ENCODE measurements around the gene ZFYVE21.

ZFYVE21 gene

DNA sequence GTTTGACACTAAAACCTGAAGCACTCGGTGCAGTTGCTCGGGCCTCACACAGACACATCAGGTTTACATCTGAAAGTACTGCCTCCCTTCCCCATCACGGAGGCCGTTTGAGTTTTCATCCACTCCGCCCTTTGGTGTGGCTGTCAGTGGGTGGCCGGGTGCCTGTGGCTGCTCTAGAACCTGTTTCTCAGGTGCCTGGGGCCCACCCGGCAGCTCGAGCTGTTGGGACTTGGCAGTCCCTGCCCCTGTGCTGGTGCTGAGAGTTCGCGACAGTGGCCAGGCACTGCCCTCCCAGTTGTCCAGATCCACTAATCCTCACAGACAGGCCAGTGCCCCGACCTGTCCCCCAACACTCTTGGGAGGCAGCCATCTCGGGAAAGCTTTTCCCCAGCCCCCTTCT lies 22.7 kb upstream of the ZFYVE21 start:
- no peak for DNase-seq

DNA sequence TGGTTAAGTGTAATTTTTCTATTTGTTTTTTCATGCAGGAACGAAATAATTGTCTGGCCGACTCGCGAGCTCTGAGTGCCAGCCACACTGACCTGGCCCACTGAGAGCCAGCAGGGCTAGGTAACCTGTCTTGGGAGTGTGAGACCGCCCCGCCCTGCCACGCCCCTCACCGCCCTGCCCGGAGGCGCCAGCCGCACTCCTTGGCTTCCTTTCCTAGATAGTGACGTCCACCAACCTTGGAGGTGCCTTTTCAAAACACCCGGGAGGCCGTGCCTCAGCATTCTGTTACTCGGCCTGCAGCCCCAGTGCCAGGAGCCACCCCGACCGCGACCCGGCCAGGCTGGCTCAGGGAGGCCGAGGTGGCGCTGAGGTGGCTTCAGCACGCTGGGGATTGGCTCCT lies 22.1 kb upstream of the ZFYVE21 start:
- no peak for DNase-seq

DNA sequence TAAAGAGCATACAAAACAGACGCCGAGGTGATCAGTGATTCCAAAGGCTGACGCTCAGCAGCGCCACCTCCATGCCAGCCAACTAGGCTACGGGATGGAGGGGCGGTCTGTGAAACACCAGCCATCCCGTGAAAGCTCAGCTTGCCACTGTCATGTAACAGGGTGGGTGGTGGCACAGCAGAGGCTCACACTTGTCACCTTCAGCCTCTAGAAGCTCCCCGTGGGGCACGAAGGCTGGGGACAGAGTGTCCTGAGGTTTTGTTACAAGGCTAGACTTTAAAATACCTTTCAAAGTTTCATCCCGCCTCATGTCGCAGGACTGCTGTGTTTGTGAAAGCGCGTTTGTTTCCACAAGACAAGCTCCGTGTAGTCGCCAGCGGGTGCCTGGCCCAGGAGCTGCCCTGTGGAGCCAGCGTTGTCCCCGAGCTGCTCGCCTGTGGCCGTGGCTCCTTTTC lies 21.0 kb upstream of the ZFYVE21 start:
- DNase-seq = no peak

DNA sequence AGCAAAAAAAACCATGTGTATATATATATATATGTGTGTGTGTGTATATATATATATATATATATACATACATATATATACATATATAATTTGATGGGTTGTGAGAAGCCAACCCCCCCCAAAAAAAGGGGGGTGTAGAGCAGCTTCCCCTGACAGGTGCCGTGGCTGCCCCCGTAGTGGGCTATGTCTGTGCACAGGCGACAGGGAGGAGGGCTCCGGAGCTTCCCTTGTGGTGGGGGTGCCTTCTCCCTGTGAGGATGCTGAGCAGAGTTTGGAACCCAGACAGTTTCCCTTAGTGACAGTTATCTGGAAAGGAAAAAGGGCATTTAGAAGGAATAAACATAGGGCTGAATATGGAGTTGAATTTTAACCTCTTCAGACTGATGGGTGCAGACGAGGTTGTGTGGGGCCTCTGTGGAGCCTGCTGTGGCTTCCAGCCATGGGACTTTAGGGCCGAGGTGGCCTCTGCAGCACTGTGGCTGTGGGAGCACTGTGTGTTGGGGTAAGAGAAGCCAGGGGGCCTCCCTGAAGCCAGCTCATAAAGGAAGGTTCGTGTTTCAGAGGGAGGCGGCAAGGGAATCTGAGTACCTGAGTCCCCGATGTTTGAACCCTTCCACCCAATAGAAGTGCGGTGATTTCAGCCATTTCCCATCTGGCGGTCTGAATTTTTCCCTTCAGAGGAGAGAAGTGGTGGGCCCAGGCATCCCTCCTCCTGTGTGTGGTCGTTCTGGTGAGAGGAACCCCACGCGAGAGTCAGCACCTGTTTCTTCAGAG lies 20.1 kb upstream of the ZFYVE21 start:
- DNase-seq = no peak

DNA sequence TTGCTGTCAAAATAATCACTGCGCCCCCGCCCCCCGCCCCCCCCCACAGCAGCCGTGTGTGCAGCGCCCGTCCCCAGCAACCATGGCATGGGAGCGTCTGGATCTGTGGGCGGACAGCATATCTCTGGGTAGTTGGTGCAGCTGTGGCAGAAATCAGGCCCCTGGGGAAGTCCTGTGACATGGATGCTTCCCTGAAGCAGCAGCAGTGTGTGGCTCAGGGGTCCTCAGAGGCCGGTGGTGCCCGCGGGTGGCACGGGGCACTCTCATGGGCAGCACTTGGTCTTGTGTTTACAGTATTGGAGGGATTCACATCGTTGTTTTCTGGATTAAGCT lies 19.6 kb upstream of the ZFYVE21 start:
- peak; percentile 39 for DNase-seq

DNA sequence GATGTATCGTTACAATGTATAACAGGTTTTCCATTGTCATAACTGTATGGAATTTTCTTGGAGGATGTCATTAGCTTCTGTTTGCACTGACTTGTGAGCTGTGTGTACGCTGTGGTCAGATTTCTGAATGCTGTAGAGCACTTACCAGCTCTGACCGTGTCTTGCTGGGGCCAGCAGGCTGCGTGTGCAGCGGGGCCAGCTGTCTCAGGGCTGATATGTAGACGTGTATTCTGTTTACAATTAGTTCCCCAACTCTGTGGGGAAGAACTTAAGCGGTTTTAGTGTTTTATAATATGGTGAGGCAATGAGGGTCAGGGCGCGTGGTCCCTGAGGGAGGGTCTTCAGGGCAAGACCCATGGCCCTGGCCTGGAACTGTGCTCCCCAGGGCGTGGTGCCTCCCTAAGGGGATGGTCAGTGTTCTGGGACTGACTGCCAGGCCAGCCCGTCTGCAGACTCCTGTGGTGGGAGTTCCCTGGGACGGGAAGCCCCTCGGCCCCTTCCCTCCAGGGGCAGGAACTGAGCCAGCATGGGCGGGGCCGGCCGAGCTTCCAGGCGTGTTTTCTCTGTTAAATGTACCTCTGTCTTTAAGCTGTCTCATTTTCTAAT lies 19.0 kb upstream of the ZFYVE21 start:
- peak; percentile 39 for DNase-seq

DNA sequence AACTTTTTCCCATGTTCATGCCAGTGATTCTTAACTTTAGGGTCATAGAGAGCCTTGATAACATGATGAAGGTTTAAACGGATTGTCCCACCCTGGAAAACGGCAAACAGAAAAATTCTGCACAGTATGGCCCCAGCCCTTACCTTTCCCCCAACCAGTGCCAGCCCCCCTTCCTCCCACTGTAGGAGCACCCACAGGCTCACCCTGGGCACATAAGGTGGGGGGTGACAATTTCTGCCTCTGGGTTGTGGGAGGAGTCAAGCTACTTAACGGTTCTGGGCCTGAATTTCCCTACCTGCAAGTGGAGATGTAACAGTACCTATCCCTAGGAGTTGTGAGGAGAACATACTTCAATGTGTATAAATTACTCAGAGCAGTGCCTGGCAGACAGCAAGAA lies 18.4 kb upstream of the ZFYVE21 start:
- DNase-seq = no peak

DNA sequence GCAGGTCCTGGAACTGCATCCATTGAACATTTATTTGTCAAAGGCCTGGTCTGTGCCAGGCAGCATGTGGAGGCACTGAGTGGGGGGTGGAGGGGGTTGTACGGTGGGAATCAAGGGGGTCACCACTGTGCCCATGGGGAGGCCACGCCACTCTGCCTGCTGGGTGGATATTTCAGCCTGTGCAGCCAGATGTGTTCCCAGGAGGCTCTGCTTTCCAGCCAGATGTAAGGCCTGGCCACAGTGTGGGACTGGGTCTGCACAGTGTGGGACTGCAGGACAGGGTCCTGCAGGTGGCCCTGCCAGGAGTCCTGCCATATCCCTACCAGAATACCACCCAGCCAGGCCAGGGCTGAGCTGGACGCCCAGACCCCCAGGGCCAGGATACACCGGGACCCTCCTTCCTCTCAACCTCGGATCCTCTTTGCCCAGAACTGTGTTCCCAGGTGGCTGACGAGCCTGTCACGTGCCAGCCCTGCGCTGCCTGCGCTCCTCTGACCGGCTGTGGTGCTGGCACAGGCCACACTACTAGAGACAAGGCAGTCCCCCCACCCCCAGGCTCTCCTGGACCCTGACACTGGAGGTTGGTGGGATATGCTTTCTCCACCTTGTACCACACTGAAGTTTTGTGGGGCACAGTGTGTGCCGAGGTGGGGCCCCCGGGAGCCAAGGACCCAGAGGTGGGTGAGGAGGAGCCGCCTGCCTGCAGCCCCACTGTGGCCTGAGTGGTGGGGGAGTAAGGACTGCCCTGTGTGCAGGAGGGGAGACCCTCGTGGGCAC lies 17.8 kb upstream of the ZFYVE21 start:
- DNase-seq = no peak

DNA sequence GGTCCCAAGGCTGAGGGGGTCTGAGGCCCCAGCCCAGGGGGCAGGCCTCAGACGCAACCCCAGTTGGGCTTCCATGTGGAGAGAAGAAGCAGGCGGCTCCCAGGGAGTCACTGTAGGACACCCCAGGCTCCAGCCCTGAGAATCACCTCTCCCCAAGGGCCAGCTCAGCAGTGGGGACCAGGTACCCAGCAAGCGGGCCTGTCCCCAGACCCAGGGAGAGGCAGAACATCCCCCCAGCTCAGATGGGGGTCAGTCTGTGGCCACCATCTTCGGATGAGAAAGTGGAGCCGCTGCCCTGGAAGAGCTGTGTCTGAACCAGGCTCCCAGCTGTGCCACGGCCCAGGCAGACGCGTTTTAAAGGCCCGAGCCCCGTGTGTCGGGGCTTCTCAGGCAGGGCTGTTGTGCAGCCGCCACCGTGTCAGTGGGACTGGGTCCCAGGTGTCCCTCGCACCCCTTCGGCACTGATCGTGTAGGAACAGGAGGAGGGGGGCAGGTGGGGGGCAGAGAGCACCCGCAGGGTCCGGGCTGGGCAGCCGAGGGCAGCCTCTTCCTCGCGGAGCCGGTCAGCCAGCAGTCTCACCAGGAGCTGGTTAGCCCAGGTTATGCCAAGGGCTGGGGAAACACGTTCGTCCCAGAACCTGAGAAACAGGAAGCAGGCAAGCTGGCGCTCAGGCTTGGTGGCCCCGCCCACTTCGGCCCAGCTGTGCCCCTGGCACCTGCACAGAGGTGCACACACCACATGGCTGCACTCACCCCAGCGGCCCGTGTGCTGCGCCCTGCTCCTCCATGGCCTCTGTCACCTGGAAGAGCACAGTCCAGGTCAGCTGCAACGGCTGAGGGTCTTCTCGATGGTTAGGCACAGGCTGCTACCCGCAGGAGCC lies 17.0 kb upstream of the ZFYVE21 start:
- DNase-seq = no peak

DNA sequence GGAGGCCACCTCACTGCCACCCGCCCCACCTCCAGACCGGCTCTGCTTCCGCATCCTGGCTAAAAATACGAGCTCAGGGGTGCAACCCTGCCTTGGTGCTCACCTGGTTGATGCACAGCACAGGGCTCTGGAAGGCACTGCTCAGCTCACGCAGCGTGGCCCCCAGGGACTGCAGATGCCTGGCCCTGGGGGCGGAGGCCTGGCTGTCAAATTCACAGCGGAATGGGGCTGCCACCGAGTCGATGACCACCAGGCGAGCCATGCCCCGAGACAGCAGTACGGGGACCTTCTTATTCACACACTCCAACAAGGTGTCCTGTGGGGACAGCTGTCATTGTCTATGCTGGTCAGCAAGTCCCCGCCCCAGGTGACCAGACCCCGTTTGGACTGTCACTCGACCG lies 16.3 kb upstream of the ZFYVE21 start:
- DNase-seq = no peak

DNA sequence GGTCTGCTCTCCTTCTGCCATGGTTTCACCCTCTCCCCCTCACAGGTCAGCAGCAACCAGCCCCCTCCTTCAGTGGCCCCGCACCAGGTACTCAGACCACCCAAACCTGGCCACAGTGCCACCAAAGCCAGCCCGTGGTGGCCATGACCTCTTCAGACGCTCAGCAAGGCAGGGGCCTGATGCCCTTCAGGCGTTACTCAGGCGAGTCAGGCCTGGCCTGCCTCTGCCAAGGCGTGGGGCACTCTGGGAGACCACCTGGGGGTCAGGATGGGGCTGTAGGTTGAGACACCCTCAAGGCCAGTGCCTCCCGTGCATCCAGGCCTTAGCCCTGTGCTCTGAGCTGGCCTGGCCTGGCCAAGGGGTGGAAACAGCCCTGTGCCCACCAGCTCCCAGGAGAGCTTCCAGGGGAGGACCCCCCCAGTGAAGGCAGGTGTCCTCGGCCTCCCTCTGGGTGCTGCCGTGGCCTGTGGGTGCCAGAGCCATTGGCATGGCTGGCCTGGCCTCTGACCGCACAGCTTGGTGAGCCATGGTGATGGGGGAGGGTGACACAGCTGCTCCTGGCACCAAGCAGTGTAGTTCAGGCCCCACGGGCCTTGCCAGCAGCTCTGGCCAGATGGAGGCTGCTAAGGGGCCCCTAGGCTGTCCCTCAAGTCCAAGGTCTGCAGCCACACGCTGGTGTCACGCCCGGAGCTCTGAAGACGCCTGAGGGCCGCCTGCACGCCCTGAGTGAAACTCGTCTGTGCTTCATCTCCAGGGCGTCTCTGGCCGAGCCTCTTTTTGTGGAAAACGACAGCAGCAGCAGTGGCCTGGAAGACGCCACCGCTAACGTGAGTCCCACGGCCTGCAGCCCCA lies 15.5 kb upstream of the ZFYVE21 start:
- no peak for DNase-seq

DNA sequence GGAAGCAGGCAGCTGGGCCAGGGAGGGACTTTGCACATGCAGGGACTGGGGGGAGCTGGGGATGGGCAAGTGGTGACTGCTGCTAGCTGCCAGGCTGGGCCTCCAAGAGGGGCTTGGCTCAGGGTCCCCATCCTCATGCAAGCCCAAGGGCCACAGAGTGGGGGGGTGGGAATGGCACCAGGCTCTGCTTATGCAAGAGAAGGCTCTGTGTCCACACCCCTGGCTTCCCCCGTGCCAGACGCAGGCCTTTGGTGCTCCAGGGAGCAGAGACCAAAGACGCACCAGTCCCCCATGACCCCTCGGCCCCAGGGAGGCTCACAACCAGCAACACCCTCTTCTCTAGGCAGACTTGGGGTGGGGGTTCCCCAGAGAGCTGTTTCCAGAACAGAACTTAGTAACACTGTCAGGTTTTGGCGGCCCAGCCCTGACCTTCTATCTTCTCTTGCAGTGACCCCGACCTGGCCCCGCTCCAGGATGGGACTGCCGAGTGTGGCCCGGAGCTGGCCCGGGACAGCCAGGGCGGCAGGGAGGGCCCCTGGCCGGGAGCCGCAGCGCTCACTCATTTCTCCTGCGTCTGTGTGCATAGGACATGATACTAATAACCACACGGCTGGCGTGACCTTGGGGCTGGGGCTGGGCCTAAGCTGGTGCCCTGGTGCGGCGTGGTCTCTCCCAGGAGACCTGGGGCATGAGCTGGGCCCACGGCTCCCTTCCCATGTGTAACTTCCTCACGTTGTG lies 14.7 kb upstream of the ZFYVE21 start:
- DNase-seq = no peak

DNA sequence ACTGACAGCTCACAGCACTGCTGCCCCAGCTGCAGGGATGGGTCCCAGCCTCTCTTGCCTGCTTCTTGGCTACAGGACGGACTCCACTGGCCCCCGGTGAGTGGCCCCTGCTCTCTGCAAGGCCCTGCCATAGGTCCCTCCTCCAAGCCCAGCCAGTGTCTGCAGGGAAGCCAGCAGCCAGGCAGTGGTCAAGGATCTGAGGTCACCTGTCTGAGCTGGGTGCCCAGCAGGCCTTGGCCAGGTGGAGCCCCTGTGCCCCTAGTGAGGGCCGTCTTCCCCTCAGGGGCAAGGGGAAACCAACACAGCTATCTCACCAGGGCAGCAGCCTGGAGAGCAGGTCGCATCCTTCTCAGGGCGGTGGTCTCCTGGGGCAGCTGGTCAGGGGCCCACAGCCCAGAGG lies 13.5 kb upstream of the ZFYVE21 start:
- DNase-seq = no peak

DNA sequence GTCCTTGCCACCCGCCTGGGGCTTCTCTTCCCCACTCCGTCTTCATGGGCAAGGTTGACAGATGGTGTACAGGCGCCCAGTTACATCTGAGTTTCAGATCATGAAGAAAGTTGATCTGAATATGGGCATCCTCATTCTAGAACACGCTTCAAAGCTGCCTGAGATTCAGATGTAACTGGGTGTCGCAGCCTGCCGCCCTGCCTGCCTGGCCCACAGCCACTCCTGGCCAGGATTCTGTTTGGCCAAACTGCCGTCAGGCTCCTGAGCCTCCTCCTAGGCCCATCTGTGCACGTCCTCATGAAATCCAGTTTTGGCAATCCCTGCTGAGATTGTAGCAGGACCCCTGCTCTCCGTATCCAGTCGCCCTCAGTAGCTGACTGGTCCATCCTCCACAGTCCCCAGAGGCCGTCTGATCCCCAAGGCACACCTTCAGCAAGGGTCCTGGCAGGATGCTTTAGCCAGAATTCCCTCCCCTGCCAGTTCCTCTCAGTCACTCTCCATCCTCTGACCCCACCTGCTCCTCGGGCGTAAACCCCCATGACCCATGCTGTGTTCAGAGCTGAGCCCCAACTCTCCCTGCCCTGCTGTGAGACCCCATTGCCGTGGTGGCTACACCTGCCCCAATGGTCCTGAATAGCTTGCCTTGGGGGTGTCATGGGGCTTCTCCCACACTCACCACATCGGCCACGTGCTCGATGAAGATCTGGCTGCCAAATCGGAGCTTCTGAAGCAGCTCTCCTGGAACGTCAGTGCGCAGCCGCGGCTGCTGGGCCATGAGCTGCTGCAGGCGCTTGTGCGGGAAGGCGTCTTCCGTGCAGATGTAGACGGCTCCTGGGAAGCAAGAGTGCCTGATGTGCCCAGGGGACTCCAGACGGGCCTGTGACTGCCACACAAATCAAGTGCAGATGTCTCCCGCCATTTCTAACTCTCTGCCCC lies 12.8 kb upstream of the ZFYVE21 start:
- no peak for DNase-seq

DNA sequence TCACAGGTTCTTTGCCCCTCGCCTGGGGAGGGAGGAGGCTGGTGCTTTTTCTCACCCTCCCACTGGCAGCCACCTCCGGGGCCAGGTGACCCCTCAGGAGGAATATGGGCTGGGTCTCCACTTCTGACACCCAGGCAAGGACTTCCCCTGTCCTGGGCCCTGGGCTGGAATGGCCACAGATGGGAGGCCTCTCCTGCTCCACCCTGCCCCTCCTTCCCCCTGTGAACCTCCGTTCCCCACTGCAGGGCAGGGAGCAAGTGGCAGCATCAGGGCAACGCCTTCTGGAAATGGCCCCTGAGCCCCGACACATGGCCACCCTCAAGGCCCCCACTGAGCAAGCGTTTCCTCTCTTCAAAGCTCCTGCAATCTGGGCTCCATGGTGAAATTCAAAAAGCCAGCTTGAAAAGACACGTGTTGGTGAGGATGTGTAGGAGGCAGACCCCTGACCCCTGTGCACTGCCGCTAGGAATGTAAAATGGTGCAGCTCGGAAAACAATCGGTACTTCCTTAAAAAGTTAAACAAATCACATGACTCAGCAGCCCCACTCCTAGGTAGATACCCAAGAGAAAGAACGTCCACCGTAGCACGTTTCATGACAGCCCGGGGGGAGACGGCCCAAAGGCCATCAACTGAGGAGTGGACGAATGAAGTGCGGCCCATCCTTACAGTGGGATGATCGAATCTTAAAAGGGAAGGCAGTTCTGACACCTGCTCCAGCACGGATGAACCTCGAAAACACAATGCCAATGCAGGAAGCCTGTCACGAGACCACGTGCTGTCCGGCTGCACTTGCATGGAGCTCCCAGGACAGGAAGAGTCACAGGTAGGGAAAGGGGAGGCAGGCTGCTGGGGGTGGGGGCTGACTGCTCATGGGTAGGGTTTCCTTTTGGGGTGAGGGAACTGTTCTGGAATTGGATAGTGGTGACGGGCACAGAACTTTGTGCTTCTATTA lies 11.9 kb upstream of the ZFYVE21 start:
- DNase-seq = no peak

DNA sequence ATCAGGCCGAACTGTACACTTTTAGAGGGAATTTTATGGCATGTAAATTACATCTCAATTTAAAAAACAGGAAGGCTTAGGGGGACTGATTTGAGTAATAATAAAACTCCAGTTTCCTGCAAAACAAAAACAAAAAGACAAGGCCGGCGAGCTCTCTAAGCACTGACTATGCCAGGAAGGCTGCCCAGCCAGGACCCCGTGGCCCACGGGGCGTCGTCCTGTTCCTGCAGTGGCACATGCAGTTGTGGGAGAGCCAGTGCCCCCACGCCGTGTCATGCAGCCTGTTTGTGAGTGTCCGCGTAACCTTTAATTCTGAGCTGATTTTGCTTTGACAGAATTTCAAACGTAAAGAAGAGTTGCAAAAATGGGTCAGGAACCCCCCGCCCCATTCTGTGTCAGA lies 10.9 kb upstream of the ZFYVE21 start:
- no peak for DNase-seq

DNA sequence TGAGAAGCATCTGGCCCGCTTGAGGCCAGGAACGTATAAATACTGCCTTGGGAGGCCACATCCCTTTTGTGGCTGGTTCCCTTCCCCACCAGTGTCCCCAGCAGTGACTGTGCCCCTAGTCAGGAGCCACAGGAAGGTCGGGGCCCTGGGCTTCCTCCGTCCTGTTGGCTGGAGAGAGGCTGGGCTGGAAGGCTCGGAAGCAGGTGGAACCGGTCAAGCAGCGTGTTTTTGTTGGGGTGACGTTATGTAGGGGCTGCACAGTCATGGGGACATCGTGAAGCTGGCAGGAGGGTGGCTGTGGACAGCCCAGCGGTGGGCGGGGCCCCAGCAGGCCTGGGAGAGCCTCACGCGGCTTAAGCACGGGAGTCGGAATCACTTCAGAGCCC lies 10.5 kb upstream of the ZFYVE21 start:
- DNase-seq = no peak

DNA sequence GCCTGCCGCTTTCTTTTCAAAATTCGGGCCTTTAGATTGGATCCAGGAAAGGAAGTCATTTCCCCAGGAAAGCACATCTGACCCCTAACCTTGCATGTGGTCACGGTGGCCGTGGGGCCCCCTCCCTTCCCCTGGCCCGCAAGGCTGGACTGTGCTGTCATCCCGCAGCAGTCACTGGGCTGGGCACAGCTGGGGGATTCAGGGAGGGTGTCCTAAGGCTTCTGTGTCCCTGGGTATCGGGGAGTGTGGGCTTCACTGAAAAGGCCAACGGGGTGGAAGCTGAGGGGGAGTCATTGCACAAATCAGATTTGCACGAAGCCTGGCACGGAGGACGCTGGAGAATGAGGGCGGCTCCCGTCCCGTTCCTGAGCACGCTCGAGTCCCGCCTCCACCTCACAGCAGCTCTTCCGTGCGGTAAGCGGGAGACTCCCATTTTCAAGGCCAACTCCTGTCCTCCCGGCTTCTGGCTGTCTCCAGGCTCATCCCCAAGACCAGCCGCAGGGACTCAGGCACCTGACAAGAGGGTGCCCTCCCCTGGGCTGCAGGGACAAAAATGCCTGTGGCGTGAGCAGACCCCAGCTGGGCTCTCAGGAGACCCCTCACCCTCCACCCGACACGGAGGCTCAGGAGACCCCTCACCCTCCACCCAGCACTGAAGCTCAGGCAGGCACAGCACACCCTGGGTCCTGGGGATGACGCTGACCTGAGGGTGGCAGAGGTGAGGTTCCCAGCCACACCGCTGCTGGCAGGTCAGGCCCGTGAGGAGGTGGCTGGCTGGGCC lies 9.9 kb upstream of the ZFYVE21 start:
- DNase-seq = no peak

All from NCI-H1092 treated with DMSO at 0.1 percent for 48 hours (cell line).